MCF 10A (cell line): ENCODE data around the gene TMEM62. TPM values are rescaled to one million over a fixed set of nuclear protein-coding genes. Genes with fewer than 3 reads are reported as not detected.

Experiments used
- BruUV-seq: library from RNA; stranded (reverse); fragments of 400-500 nt; replicated peaks from 2 replicates; lab custom pipeline; 2021; lab: Mats Ljungman, UMichigan
- CTCF ChIA-PET: fragments of 300-600 bp; sonication (Branson Sonifier 250); formaldehyde crosslinking; extraction: SDS; loops from one replicate; lab custom pipeline; 2021; ENCODE audit warnings: antibody characterized with exemption, inconsistent platforms; lab: Yijun Ruan, JAX
- POLR2A ChIA-PET: fragments of 300-600, 350-650 bp; sonication (Branson Sonifier 250); formaldehyde crosslinking; extraction: SDS; loops from one replicate; lab custom pipeline; 2020; ENCODE audit warnings: antibody characterized with exemption, inconsistent platforms; lab: Yijun Ruan, JAX
- DNase-seq: peaks from one replicate; pipeline ENCODE4 v3.0.0-alpha.2; 2018; ENCODE audit not compliant: unreplicated experiment
- H3K27ac Mint-ChIP-seq: one replicate; pipeline ENCODE4 v1.8.0; 2022; ENCODE audit warnings: mild to moderate bottlenecking, low read depth, mixed read lengths; ENCODE audit not compliant: unreplicated experiment
- H3K27me3 Mint-ChIP-seq: one replicate; pipeline ENCODE4 v1.8.0; 2022; ENCODE audit warnings: mixed read lengths; ENCODE audit not compliant: insufficient read depth, unreplicated experiment
- H3K36me3 Mint-ChIP-seq: one replicate; pipeline ENCODE4 v1.8.0; 2022; ENCODE audit warnings: mild to moderate bottlenecking, moderate library complexity, mixed read lengths; ENCODE audit not compliant: insufficient read depth, unreplicated experiment
- H3K4me1 Mint-ChIP-seq: one replicate; pipeline ENCODE4 v1.8.0; 2022; ENCODE audit warnings: mixed read lengths; ENCODE audit not compliant: insufficient read depth, unreplicated experiment
- H3K4me3 Mint-ChIP-seq: one replicate; pipeline ENCODE4 v1.8.0; 2022; ENCODE audit warnings: mild to moderate bottlenecking, moderate library complexity, mixed read lengths; ENCODE audit not compliant: unreplicated experiment
- H3K9me3 Mint-ChIP-seq: one replicate; pipeline ENCODE4 v1.8.0; 2022; ENCODE audit warnings: mixed read lengths; ENCODE audit not compliant: unreplicated experiment
- CTCF ChIP-seq: fragments of 200-600 bp; IDR thresholded peaks from one replicate; pipeline ENCODE4 v1.8.0; 2022; ENCODE audit warnings: antibody characterized with exemption, mild to moderate bottlenecking; ENCODE audit not compliant: unreplicated experiment
- intact Hi-C: fragments of 100-400 bp; cut with micrococcal nuclease; formaldehyde crosslinking; loops from 2 replicates; pipeline ENCODE4 v1.14.1; 2022
- total RNA-seq: library from RNA; stranded (reverse); gene quantifications from 2 replicates; pipeline ENCODE4 v1.2.3, GENCODE V29; 2022

The TMEM62 gene
- total RNA-seq, 1 experiment from 2014 or later = 16.9 TPM

- POLR2A ChIA-PET = no interaction called here
- H3K36me3 Mint-ChIP-seq = peaks cover 4% of the 10 kb centered on the region
- no peaks in the 10 kb centered on the region for H3K27me3 Mint-ChIP-seq
Measured at GRCh38 chr15:43207024-43207423, 73.6 kb downstream of the TMEM62 start.

GRCh38 chr15:43208052-43209002 is 74.9 kb downstream of the TMEM62 start:
- no peaks in the 10 kb centered on the region for H3K9me3 Mint-ChIP-seq
- ChIA-PET POLR2A (no interaction called here), CTCF (interaction anchor here (0.7 to 1.0 kb wide), 3 partner anchors 11 to 77 kb away, joined by 3 to 6 read pairs (median 3); no protein-coding TSS in a partner anchor)
- intact Hi-C loops = loop anchor here (1.0 kb wide), 1 partner anchor 77 kb away; no protein-coding TSS in a partner anchor
- peaks cover 4% of the 10 kb centered on the region for H3K36me3 Mint-ChIP-seq
- H3K4me1 Mint-ChIP-seq = peaks cover 11% of the 10 kb centered on the region
- H3K4me3 Mint-ChIP-seq = no peak overlapping the region
- DNase-seq = no peak
- no peaks in the 10 kb centered on the region for H3K27me3 Mint-ChIP-seq
- BruUV-seq = no TSS peak
- TF ChIP-seq CTCF = no peak
- no peak overlapping the region for H3K27ac Mint-ChIP-seq

More at GRCh38 chr15:43207024-43207423, 73.6 kb downstream of the TMEM62 start:
- CTCF ChIA-PET = interaction anchor here (0.6 to 1.0 kb wide), 3 partner anchors 18 to 1777 kb away, joined by 3 to 4 read pairs (median 3); no protein-coding TSS in a partner anchor
- no peak overlapping the region for H3K27ac Mint-ChIP-seq
- DNase-seq = no peak
- peaks cover 11% of the 10 kb centered on the region for H3K4me1 Mint-ChIP-seq
- H3K4me3 Mint-ChIP-seq = no peak overlapping the region
- no TSS peak for BruUV-seq
- no peak for TF ChIP-seq CTCF
- no peaks in the 10 kb centered on the region for H3K9me3 Mint-ChIP-seq
- intact Hi-C loops = no loop called here

- H3K36me3 Mint-ChIP-seq = no peaks in the 10 kb centered on the region
- peaks cover 5% of the 10 kb centered on the region for H3K4me1 Mint-ChIP-seq
- ChIA-PET POLR2A (no interaction called here), CTCF (interaction anchor here (0.6 to 3.5 kb wide), 4 partner anchors 10 to 737 kb away, joined by 3 to 19 read pairs (median 4); no protein-coding TSS in a partner anchor)
- no TSS peak for BruUV-seq
- H3K4me3 Mint-ChIP-seq = no peak overlapping the region
- H3K27me3 Mint-ChIP-seq = no peaks in the 10 kb centered on the region
- no peak overlapping the region for H3K27ac Mint-ChIP-seq
- TF ChIP-seq CTCF = peak; percentile 13
- no peak for DNase-seq
- intact Hi-C loops = loop anchor here (1.0 kb wide), 1 partner anchor 76 kb away; no protein-coding TSS in a partner anchor
- H3K9me3 Mint-ChIP-seq = no peaks in the 10 kb centered on the region
Measured at GRCh38 chr15:43209059-43209824, 75.9 kb downstream of the TMEM62 start.
